CD4-positive, alpha-beta T cell treated with Interleukin-21 for 1 hour (primary cell): ENCODE results near the gene RRP12.
"Not testable (repeated sequence)": the region's sequence is repeated elsewhere in the genome, so short reads cannot be mapped to it uniquely, and the experiment has no call there.

Experiments used
- DNase-seq: peaks from one replicate; pipeline ENCODE4 v3.0.0-alpha.2; 2020

Gene RRP12

DNA sequence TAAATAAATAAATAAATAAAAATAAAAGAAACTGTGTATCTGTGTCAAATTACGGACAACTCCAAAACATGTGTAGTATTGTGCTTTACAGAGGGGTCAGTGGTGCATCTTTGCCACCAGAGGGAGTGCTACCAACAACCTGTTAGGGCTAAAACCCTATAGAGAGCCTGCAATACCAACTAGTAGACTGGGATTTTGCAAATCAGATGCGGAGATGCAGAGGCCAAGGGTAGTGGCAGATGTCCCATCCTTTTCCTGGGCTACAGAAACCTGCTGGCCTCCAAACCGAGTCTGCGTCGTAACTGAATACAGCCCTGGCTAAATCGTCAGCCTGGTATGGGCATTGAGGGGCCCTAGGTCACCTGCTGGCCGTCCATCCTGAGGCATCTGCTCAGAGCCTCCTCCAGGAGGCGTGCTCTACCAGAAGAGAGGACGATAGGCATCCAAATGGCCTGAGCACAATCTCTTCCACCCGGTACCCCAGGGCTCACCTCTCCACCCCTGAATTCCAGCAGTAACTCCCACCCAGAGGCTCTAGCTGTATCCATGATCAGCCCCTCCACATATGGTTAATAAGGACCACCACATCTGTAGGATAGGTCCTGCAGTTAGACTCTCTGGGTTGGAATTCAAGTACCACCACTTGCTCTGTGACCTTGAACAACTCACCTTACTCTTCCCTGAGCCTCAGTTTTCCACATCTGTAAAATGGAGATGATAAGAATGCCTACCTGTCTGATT lies 6.2 kb upstream of the RRP12 start:
- DNase-seq, result peak; percentile 84

DNA sequence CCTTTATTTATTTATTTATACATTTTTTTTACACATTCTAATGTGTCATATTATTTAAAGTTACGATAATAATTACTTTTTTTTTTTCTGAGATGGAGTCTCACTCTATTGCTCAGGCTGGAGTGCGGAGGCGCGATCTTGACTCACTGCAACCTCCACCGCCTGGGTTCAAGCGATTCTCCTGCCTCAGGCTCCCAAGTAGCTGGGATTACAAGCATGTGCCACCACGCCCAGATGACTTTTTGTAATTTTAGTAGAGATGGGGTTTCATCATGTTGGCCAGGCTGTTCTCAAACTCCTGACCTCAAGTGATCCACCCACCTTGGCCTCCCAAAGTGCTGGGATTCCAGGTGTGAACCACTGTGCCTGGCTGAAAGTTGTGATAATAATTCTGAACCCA lies 5.3 kb upstream of the RRP12 start:
- DNase-seq, result not testable (repeated sequence)

DNA sequence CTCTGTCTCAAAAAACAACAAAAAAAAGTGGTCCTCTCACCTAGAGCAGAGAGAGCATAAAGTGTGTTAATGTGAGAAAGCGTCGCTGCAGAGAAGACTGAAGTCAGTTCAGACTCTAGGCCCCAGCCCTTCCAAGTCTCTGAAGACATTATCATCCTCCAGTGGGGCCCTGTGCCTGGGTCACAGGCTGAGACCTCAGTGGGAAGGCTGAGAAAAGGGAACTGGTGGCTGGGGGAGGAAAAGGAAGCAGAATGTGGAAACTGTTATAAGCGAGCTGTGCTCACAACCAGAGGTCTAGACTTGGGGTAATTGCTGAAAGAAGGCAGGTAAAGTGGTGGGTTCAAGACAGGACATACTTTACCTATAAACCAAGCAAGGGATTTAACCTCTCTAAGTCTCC lies 4.9 kb upstream of the RRP12 start:
- no peak for DNase-seq

DNA sequence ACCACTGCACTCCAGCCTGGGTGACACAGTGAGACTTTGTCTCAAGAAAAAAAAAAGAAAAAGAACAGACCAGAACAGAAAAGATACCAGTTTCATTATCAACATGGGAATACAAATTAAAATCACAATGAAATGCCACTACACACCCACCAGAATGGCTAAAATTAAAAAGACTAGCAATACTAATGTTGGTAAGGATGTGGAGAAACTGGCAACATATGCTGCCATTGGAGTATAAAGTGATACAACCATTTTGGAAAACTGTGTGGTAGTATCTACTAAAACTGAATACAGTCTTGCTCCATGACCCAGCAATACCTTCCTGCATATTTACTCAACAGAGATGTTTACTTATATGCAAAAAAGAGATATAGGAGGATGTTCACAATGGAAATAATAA lies 2.9 kb upstream of the RRP12 start:
- DNase-seq, result no peak

DNA sequence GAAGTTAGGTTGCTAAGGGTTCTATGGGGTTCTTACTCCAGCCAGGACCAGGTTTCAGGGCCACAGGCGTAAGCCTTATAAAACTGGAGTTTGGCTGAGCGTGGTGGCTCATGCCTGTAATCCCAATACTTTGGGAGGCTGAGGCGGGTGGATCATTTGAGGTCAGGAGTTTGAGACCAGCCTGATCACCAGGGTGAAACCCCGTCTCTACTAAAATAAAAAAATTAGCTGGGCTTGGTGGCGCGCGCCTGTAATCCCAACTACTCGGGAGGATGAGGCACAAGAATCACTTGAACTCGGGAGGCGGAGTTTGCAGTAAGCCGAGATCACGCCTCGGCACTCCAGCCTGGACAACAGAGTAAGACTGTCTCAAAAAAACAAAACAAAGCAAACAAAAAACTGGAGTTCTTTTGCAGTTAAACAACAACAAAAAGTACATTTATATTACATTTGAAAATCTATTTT lies 347 bp upstream of the RRP12 start:
- no peak for DNase-seq

DNA sequence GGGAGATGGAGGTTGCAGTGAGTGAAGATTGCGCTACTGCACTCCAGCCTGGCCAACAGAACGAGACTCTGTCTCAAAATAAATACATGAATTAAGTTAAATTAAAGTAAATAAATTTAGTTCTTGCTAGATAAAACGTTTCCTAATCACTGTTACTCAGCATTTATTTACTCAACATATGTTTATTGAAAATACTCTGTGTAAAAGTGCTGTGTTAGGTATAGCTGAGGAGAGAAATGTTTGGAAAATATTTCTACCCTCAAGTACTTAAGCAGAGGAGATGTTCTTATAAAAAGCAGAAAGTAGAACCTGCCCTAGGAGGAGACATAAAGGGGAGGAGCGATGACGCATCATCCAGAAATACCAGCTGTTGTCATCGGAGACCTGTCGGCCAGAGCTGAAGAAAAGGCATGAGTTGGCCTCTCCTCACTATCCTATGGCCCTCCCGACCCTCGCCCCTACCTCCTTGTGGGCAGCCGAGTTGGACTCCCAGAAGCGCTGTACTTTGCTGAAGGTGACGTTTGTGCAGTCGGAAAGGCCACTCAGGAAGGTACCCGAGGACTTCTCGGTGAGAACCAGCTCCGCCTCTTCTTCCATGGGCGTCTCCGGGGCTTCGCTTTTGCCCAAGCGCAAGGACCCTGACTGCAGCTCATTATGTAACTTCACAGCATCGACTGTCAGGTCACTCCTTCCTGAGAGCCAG lies 1.1 kb downstream of the RRP12 start:
- DNase-seq, result peak; percentile 51

DNA sequence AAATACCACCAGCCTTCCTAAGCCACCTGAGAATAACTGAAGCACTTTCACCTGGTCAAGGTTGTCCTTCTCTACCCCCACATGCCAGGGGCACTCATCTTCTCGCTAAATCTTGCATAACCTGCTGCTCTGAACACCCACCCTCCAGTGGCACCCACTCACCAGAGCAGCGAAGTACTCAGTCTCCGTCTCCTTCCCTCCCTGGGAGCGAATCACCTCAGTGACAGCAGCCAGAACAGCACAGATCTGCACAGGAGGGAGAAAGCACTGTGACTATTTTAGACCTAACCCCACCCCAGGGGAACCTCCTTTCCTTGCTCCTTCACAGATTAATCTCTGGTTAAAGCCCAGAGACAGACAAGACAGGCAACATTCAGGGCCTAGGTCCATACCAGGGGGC lies 5.1 kb downstream of the RRP12 start:
- no peak for DNase-seq

DNA sequence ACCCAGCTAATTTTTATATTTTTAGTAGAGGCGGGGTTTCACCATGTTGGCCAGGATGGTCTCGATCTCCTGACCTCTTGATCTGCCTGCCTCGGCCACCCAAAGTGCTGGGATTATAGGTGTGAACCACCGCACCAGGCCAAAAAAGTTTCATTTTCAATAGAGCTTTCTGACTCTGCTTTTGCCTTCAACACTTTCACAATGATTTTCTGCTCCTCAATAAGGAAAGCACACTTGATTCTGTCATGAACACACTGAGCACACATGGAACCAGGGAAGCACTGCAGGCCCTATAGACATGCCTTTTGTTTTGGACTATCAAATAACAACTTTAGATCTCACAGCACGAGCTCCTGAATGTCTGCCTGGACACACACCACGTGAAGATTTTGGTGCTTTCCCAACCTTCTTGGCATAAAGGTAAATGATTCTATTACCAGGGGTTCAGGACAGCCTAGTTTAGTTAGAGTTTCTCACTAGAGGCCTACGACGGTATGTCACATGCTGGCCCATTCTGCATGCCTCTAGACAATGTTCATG lies 8.0 kb downstream of the RRP12 start:
- DNase-seq, result no peak

DNA sequence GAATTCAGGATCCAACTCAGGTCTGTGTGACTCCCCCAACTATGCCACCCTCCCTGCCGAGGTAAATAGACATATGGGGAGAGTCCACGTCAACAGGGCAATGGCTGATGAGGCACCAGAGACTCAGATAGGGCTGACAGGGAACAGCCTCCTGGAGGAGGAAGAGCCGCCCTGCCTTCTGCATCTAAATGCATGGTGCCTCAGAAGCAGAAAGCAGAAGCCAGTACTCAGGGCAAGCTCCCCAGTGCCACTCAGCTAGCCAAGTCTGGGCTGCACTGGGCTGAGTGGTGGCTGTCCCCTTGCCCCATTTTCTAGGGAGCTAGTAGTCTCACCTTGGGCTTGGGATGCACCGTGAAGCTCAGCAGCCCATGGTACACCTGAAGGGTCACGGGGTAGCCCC lies 11.0 kb downstream of the RRP12 start:
- DNase-seq, result no peak

DNA sequence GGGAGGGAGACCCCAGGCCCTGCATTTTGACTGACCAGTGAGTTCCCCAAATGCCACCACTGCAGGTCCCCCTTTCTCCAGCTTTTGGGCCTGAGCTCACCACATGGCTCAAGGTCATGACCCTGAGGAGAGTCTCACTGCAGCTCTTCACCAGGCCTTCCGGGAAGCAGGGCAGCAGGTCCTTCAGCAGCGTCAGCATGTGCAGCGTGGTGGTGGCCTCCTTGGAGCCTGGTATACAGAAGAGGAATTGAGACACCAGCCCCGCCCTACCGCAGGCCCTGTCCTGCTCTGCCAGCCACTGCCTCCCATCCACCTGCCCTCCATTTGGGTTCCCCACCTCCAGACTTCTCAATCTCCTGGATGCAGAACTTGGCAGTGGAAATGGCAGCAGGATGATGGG lies 13.0 kb downstream of the RRP12 start:
- DNase-seq, result peak; percentile 8

DNA sequence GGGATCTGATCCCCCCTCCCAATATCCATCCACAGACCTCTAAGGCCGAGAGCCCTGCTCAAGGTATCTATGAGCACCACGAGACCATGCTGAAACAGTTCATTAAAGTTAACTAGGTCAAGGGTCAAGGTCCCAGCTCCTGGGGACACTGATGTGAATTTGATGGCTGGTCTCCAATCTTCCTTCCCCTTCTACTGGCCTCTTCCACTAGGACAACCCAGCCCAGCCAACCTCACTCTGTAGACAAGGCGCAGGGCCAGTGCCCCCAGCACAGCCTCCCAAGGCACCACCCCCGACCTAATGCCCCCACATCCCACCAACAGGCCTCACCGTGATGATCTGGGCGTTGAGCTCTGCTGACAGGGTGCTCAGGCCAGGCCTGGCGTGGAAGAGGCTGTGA lies 15.6 kb downstream of the RRP12 start:
- DNase-seq, result no peak

DNA sequence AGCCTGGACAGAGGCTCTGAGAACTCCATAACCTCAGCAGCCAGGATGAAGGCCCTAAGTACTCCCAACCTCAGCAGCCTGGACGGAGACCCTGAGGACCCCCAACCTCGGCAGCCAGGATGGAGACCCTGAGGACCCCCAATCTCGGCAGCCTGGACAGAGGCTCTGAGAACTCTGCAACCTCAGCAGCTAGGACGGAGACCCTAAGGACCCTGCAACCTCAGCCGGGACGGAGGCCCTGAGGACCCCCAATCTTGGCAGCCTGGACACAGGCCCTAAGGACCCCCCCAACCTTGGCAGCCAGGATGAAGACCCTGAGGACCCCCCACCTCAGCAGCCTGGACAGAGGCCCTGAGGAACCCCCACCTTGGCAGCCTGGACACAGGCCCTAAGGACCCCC lies 16.5 kb downstream of the RRP12 start:
- DNase-seq, result no peak

DNA sequence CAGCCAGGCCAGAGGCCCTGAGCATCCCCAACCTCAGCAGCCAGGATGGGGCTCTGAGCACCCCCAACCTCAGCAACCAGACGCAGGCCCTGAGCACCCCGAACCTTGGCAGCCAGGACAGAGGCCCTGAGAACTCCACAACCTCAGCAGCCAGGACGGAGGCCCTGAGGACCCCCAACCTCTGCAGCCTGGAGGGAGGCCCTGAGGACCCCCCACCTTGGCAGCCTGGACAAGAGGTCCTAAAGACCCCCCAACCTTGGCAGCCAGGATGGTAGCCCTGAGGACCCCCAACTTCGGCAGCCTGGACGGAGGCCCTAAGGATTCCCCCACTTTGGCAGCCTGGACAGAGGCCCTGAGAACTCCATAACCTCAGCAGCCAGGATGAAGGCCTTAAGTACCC lies 17.0 kb downstream of the RRP12 start:
- DNase-seq, result no peak

DNA sequence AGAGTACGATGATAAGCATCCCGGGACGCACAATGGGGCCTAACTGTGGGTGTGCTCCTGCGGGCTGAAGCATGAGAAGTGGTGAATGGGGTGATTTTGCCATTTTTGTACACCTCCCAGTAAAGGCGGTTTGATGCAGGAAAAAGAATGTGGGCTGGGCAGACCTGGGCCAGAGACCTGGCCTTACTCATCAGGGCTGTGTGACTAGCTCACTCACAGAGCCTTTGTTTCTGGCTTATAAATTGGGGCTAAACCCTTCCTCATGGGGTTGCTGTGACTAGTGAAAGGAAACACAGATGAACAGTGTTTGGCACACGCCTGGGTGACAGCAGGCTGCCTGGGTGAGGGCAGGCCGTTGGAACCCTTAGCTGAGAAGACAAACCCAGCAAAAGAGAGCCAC lies 18.0 kb downstream of the RRP12 start:
- peak; percentile 1 for DNase-seq

DNA sequence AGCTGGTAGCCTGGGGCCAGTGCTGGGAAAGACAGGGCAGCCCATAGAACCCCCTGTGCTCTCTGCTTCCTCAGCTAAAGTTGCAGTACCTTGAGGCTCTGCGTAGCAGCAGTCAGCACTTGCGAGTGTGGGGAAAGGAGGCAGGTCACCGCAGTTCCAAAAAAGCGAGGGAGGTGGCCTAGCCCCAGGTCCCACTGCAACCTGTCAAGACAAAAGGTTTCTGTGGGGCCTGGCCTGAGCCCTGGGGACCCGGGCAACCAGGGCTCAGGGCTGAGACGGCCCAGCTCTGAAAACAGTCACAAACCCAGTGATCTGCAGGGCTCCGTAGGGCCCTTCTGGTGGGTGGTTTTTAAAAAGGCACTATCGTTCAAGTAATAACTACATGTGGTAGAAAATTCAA lies 19.5 kb downstream of the RRP12 start:
- no peak for DNase-seq

DNA sequence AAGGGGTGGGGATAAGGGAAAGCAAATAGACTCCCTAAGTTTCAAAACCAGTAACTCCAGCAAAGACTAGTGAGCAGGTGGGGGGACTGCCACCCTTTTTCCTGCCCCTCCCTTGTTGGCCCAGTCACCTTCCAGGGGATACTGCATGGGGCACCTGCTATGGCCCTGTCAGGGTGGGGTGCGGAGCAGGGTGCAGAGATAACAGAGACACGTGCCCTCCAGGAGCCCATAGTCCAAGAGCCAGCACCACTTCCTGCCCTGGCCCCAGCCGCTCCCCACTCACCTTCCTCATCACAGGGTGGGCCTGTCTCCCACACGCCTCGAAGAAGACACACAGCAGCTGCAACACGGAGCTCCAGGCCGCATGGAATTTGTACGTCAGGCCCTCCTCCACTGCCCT lies 20.6 kb downstream of the RRP12 start:
- DNase-seq, result no peak

DNA sequence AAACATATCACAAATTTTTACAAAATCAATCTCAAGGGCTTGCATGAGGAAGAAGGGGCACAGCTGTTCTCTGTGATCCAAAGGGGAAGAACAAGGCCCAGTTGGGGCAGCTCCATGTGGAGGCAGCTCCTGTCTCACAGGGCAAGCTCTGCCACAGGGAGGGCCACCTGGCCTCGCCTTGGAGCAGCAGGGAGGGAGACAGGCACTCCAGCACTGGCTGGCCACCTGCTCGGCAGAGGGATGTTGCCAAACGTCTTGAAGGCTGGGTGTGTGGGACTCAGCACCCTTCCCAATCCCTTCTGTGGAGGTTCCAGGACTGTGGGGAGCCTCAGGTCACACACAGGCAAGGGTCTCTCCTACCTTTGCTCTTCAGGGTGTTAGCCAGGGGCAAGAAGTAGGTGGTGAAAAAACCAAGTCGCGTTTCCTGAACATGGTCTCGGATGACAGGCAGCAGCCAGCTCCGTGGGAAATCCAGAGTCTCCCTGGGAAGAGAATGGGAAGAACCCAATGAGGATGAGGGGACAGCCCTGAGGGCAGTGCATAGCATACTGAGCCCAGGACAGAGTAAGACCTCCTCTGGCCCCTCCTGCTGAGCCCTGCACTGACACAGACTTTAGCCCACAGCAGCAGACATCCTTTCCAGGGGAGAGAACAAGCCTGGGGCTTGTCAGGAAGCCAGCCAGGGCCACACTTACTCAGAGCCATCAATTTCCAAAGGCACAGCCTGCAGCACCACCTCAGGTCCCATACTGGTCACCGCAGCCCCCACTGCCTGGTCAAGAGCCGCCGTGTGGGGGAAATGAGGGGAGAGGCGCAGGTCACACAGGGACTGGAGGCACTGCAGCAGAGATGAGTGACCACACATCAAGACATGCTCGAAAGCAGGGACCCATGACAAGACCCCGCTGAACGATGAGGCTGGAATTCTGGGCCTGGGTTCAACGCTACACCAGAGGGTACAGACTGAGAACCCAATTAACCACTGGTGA lies 21.9 kb downstream of the RRP12 start:
- no peak for DNase-seq

DNA sequence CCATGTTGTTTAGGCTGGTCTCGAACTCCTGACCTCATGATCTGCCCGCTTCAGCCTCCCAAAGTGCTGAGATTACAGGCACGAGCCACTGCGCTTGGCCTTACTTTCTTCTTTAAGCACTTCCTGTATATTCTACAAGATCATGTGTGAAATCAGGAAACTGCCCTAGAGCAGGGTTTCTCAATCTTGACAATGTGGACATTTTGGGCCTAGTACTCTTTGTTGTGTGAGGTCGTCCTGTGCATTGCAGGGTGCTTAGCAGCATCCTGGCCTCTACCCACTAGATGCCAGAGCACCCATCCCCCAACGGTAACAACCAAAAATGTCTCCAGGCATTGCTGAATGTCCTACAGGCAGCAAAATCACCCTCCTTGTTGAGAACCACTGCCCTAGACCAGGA lies 24.7 kb downstream of the RRP12 start:
- DNase-seq, result no peak

DNA sequence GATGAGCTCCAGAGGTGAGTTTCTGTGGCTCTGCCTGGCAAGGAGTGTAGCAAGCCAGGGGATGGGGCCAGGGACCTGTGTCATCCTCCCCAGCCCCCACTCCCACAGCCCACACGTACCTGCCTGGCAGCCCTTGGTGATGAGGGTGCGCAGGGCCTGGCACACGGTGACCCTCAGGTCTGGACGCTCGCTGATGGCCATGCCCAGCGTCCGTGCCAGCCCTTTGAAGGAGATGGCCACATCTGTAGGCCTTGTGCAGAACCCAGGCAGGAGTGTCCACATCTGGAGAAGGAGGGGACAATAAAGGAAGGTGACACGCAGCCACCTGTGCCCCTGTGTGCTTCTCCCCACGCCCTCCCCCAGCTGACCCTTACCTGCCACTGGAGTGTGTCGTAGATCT lies 27.7 kb downstream of the RRP12 start:
- DNase-seq, result no peak

DNA sequence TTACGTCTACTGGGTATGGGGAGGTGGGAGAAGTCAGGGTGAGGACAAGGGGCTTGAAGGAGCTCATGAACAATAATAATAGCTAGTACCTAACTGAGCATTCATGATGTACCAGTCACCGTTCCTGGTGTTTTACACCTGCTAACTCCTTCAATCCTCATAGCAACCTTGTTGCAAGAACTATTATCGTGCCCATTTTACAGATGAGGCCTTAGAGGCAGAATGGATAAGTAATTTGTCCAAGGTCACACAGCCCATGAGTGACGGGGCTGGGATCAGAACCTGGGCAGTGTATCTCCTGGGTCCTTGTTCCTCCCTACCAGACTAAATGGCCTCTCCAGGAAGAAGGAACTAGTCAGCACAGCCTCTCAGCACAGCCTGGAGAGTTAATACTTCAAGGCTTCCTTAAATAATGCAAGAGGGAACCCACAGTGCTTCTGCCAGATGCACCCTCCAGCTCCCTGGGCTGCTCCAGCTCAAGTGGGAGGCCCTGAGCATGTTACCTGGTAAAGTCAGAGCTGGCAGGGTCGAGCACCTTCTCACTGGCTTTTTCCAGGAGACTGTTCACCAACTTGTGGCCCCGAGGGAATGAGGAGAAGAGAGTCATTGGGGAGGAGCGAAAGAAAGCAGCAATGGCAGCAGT lies 28.8 kb downstream of the RRP12 start:
- no peak for DNase-seq

DNA sequence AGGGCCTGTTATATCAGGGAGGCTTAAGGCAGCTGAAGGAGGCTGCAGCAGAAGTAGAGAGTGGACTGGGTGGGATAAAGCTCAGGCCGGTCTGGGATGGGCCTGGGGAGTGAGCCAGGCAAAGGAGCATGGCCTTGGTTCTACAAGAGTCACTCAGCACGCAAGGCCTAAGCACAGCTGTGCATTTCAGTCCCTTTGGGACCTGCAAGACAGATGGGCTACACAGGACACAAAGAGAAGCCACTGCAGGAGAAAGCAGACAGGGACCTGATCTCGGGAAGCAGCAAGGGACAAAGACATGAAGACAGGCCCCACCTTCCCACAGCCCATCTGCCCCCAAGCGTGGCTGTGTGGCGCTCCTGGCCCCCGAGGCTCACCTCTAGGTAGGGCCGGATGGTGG lies 29.4 kb downstream of the RRP12 start:
- no peak for DNase-seq

DNA sequence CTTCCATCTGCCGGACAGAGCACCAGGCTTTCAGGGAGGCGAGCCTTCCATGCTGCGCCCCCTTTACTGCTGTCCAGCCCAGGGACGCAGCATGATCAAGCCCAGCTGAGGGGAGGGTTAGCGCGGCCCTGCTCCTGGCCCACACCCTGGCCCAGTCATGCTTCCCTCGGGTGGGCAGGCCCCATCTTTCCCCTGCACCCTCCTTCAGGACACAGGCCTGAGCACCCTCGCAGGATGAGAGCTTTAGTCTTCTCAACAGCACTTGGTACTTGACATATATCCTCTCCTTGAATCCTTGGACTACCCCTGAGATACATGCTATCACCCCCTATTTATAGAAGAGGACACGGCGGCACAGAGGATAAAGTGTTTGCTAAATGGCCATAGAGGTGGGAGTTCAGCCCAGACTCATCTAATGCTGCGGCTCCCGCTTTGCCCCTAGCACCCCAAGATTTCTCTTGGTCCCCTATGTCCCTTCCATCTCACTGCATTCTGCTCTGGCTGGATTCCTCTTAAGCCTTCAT lies 34.0 kb downstream of the RRP12 start:
- no peak for DNase-seq
